Liver (tissue), 9 donors: Measurements from ENCODE around the gene CMTM4. TPM values are rescaled to one million over a fixed set of nuclear protein-coding genes. Genes with fewer than 3 reads are reported as not detected.

Source experiments
- DNase-seq: peaks from one replicate; pipeline ENCODE4 v3.0.0-alpha.2; 2017; ENCODE audit warnings: low spot score
- H3K27ac ChIP-seq, 2 donors: one replicate each; pipeline ENCODE4 v1.7.0; 2013; ENCODE audit warnings: inconsistent platforms in 2 of 2, low read length in 2 of 2, control low read depth in 1 of 2, low read depth in 1 of 2, mild to moderate bottlenecking in 1 of 2
- H3K27me3 ChIP-seq, 4 donors: one replicate each; pipeline versions ENCODE4 v1.6.1 to v1.7.0; 2013; ENCODE audit warnings: low read length in 3 of 4, inconsistent platforms in 1 of 4, mild to moderate bottlenecking in 1 of 4, moderate library complexity in 1 of 4; ENCODE audit not compliant: control insufficient read depth in 4 of 4, insufficient read depth in 4 of 4
- H3K36me3 ChIP-seq, 4 donors: one replicate each; pipeline versions ENCODE4 v1.6.1 to v1.7.0; 2013; ENCODE audit warnings: low read length in 3 of 4, mild to moderate bottlenecking in 3 of 4, low read depth in 1 of 4, moderate library complexity in 1 of 4; ENCODE audit not compliant: control insufficient read depth in 4 of 4, insufficient read depth in 3 of 4
- H3K4me1 ChIP-seq, 4 donors: one replicate each; pipeline versions ENCODE4 v1.6.1 to v1.7.0; 2013; ENCODE audit warnings: low read length in 3 of 4, mild to moderate bottlenecking in 3 of 4, moderate library complexity in 1 of 4; ENCODE audit not compliant: control insufficient read depth in 4 of 4, insufficient read depth in 4 of 4
- H3K4me3 ChIP-seq, 3 donors: one replicate each; pipeline versions ENCODE4 v1.6.1 to v1.7.0; 2013; ENCODE audit warnings: low read length in 3 of 3, control low read depth in 1 of 3, low read depth in 1 of 3, mild to moderate bottlenecking in 1 of 3
- H3K9ac ChIP-seq, 2 donors: one replicate each; pipeline ENCODE4 v1.7.0; 2013; ENCODE audit warnings: low read length in 2 of 2, mild to moderate bottlenecking in 2 of 2, moderate library complexity in 2 of 2, control low read depth in 1 of 2, low read depth in 1 of 2
- H3K9me3 ChIP-seq, 4 donors: one replicate each; pipeline versions ENCODE4 v1.6.1 to v1.7.0; 2013; ENCODE audit warnings: low read length in 3 of 4; ENCODE audit not compliant: control insufficient read depth in 4 of 4
- ATF3 ChIP-seq: IDR thresholded peaks from 2 replicates; pipeline ENCODE4 v1.6.1; 2016; ENCODE audit warnings: antibody characterized with exemption
- FOXA1 ChIP-seq: IDR thresholded peaks from 2 replicates; pipeline ENCODE4 v1.6.1; 2016; ENCODE audit warnings: antibody characterized with exemption
- HNF4A ChIP-seq, 2 donors: conservative IDR thresholded peaks; 2 replicates each; pipeline ENCODE4 v1.6.1; 2016; ENCODE audit warnings: antibody characterized with exemption in 2 of 2, mild to moderate bottlenecking in 2 of 2
- HNF4G ChIP-seq: IDR thresholded peaks from 2 replicates; pipeline ENCODE4 v1.6.1; 2016; ENCODE audit warnings: antibody characterized with exemption
- NR2F2 ChIP-seq: IDR thresholded peaks from 2 replicates; pipeline ENCODE4 v1.6.1; 2016; ENCODE audit warnings: antibody characterized with exemption
- RAD21 ChIP-seq, 2 donors: IDR thresholded peaks; 2 replicates each; pipeline ENCODE4 v1.6.1; 2016; ENCODE audit warnings: antibody characterized with exemption in 2 of 2, mild to moderate bottlenecking in 2 of 2
- RXRA ChIP-seq, 2 donors: IDR thresholded peaks; 2 replicates each; pipeline ENCODE4 v1.6.1; 2017 to 2018; ENCODE audit warnings: antibody characterized with exemption in 2 of 2, mild to moderate bottlenecking in 1 of 2
- SP1 ChIP-seq: IDR thresholded peaks from 2 replicates; pipeline ENCODE4 v1.6.1; 2018; ENCODE audit warnings: antibody characterized with exemption, mild to moderate bottlenecking
- YY1 ChIP-seq: IDR thresholded peaks from 2 replicates; pipeline ENCODE4 v1.6.1; 2016; ENCODE audit warnings: antibody characterized with exemption, mild to moderate bottlenecking
- ZBTB33 ChIP-seq: IDR thresholded peaks from 2 replicates; pipeline ENCODE4 v1.6.1; 2016; ENCODE audit warnings: antibody characterized with exemption
- WGBS: extraction: QIAGEN DNeasy Blood & Tissue Kit; methylation state at CpG from one replicate; pipeline ENCODE4 v1.1.7; 2013; 5-methylcytosine and 5-hydroxymethylcytosine counted together
- polyA plus RNA-seq, 2 donors: library from polyadenylated mRNA; stranded (reverse) in 1 of 2; unstranded in 1 of 2; fragments of 200-250 nt in 1 of 2; fragments of >200 nt in 1 of 2; fragmentation: Nextera tagmentation in 1 of 2; extraction: Ambion mirVana in 1 of 2; gene quantifications; one replicate each; pipeline versions ENCODE4 v1.2.1 to v1.2.3, GENCODE V29; 2013 to 2015
- total RNA-seq, 2 donors: library from RNA; depleted of rRNA; stranded (reverse); fragments of >200 nt; gene quantifications; one replicate each; pipeline ENCODE4 v1.2.3, GENCODE V29; 2014
- TF ChIP-seq, protein P1 (sequence below): IDR thresholded peaks from 2 replicates; pipeline ENCODE4 v1.6.1; 2016; ENCODE audit warnings: antibody characterized with exemption
- TF ChIP-seq, protein P2 (sequence below): fragments of 150-350 bp; IDR thresholded peaks from 2 replicates; pipeline ENCODE4 v1.5.1; 2017; ENCODE audit warnings: improper control_type of control experiment, low read depth, low read length; ENCODE audit not compliant: missing input control
- donor health status: healthy.
- donor health status: healthy.
- donor health status: healthy.
- donor health status: healthy.
- donor health status: healthy.

Gene CMTM4
- total and polyA plus RNA-seq, 4 donors, result 2.9 to 19.7 (median 6.3) TPM

DNA sequence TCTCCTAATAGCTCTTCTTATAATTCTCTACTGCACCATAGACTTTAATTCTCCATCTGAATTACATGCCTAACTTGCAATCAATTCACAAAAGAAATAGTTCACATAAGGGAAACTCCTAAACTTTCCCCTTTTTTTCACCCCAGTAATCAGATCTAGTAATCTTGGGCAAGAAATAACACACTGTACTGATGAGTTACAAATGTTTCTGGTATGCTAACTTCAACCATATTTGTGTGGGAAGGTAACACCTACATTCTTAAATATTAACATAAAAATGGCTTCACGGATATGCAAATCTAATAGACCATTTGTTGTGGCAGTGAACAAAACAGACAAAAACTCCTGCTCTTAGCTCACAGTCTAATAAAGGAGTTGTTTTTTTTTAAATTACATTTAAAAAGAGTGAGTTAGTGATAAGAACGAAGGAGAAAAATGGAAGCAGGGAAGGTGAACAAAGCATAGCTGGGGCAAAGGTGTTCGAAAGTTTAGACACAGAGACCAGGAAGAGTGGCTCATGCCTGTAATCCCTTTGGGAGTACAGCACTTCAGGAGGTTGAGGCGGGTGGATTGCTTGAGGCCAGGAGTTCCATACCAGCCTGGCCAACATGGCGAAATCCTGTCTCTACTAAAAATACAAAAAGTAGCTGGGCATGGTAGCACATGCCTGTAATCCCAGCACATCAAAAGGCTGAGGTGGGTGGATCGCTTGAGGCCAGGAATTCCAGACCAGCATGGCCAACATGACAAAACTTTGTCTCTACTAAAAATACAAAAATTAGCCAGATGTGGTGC, 57.3 kb downstream of the CMTM4 start:
- Histone ChIP-seq H3K27me3 (no peaks in the 10 kb centered on the region), H3K9ac (no peak overlapping the region), H3K27ac (no peak overlapping the region), H3K4me3 (no peak overlapping the region), H3K4me1 (peaks cover 0 to 7% (median 0%) of the 10 kb centered on the region in 4 donors), H3K9me3 (no peaks in the 10 kb centered on the region), H3K36me3 (no peaks in the 10 kb centered on the region)
- TF ChIP-seq SP1 (no peak), FOXA1 (no peak)
- WGBS, result 95% methylated on average over 6 of the region's 6 CpGs
- no peak for DNase-seq

DNA sequence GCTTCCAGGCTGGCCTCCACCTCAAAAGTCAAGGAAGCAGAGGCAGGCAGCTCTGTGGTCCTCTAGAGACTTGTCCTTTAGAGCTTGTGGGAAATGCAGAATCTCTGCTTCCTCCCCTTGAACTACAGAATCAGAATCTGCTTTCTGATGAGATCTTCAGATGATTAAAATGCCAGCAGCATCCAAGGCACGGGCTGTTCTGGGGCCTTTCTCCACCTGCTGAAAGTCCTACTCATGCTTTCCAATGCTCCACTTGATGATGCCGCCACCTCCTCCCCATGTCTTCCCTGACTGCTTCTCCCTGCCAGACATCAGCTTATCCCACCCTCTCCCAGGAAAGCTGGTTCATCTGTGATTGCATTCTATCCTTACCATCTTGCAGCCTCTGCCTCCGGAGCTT, 58.7 kb downstream of the CMTM4 start:
- DNase-seq, result no peak
- Histone ChIP-seq H3K36me3 (no peaks in the 10 kb centered on the region), H3K9me3 (no peaks in the 10 kb centered on the region), H3K27ac (no peak overlapping the region), H3K9ac (no peak overlapping the region), H3K4me1 (peaks cover 0 to 7% (median 0%) of the 10 kb centered on the region in 4 donors), H3K4me3 (no peak overlapping the region), H3K27me3 (no peaks in the 10 kb centered on the region)
- WGBS, result 94% methylated on average over 3 of the region's 3 CpGs
- TF ChIP-seq HNF4G (no peak), ZBTB33 (no peak), YY1 (no peak), RXRA (IDR thresholded peaks at IDR 0.05) (no peak), RAD21 (IDR thresholded peaks at IDR 0.05) (no peak), ATF3 (no peak), NR2F2 (no peak)
- TF ChIP-seq, protein P1, sequence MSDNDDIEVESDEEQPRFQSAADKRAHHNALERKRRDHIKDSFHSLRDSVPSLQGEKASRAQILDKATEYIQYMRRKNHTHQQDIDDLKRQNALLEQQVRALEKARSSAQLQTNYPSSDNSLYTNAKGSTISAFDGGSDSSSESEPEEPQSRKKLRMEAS, result no peak

GRCh38 chr16:66636199-66636598, 60.3 kb downstream of the CMTM4 start:
- TF ChIP-seq, protein P2, sequence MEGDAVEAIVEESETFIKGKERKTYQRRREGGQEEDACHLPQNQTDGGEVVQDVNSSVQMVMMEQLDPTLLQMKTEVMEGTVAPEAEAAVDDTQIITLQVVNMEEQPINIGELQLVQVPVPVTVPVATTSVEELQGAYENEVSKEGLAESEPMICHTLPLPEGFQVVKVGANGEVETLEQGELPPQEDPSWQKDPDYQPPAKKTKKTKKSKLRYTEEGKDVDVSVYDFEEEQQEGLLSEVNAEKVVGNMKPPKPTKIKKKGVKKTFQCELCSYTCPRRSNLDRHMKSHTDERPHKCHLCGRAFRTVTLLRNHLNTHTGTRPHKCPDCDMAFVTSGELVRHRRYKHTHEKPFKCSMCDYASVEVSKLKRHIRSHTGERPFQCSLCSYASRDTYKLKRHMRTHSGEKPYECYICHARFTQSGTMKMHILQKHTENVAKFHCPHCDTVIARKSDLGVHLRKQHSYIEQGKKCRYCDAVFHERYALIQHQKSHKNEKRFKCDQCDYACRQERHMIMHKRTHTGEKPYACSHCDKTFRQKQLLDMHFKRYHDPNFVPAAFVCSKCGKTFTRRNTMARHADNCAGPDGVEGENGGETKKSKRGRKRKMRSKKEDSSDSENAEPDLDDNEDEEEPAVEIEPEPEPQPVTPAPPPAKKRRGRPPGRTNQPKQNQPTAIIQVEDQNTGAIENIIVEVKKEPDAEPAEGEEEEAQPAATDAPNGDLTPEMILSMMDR, result no peak
- TF ChIP-seq HNF4A (conservative IDR thresholded peaks at IDR 0.05), result peak in 1 of 2 donors; percentile 15
- Histone ChIP-seq H3K27me3 (no peaks in the 10 kb centered on the region), H3K36me3 (no peaks in the 10 kb centered on the region), H3K27ac (no peak overlapping the region), H3K4me3 (no peak overlapping the region), H3K9ac (no peak overlapping the region), H3K9me3 (no peaks in the 10 kb centered on the region), H3K4me1 (no peaks in the 10 kb centered on the region)
- DNase-seq, result no peak
- 71% methylated on average over 5 of the region's 5 CpGs for WGBS
